ENCODE data around the gene CPNE7.

CPNE7 gene

GRCh38 chr16:89636663-89637062, 61.1 kb downstream of the CPNE7 start:
- TF ChIP-seq CTCF (IDR thresholded peaks at IDR 0.05; ENCODE audit: low read depth, low read length, missing control alignments), result no peak
- no peak overlapping the region for H3K4me3 ChIP-seq (ENCODE audit: low read depth, low read length)
- DNase-seq (ENCODE audit: low read depth), result no peak
- in situ Hi-C loops (cut with HindIII; ENCODE audit: low sequenced_read_pairs), result no loop called here

GRCh38 chr16:89637379-89637778, 61.8 kb downstream of the CPNE7 start:
- no peak overlapping the region for H3K4me3 ChIP-seq (ENCODE audit: low read depth, low read length)
- no peak for DNase-seq (ENCODE audit: low read depth)
- TF ChIP-seq CTCF (IDR thresholded peaks at IDR 0.05; ENCODE audit: low read depth, low read length, missing control alignments), result no peak
- in situ Hi-C loops (cut with HindIII; ENCODE audit: low sequenced_read_pairs), result no loop called here

- no peak for DNase-seq (ENCODE audit: low read depth)
- TF ChIP-seq CTCF (IDR thresholded peaks at IDR 0.05; ENCODE audit: low read depth, low read length, missing control alignments), result no peak
- H3K4me3 ChIP-seq (ENCODE audit: low read depth, low read length), result no peak overlapping the region
- in situ Hi-C loops (cut with HindIII; ENCODE audit: low sequenced_read_pairs), result no loop called here
Measured at GRCh38 chr16:89638455-89638854, 62.9 kb downstream of the CPNE7 start.

GRCh38 chr16:89639385-89639784, 63.8 kb downstream of the CPNE7 start:
- DNase-seq (ENCODE audit: low read depth), result no peak
- TF ChIP-seq CTCF (IDR thresholded peaks at IDR 0.05; ENCODE audit: low read depth, low read length, missing control alignments), result no peak
- H3K4me3 ChIP-seq (ENCODE audit: low read depth, low read length), result no peak overlapping the region
- in situ Hi-C loops (cut with HindIII; ENCODE audit: low sequenced_read_pairs), result no loop called here

- TF ChIP-seq CTCF (IDR thresholded peaks at IDR 0.05; ENCODE audit: low read depth, low read length, missing control alignments), result no peak
- in situ Hi-C loops (cut with HindIII; ENCODE audit: low sequenced_read_pairs), result no loop called here
- no peak overlapping the region for H3K4me3 ChIP-seq (ENCODE audit: low read depth, low read length)
- DNase-seq (ENCODE audit: low read depth), result no peak
Measured at GRCh38 chr16:89641458-89642119, 66.0 kb downstream of the CPNE7 start.

- DNase-seq (ENCODE audit: low read depth), result no peak
- H3K4me3 ChIP-seq (ENCODE audit: low read depth, low read length), result no peak overlapping the region
- in situ Hi-C loops (cut with HindIII; ENCODE audit: low sequenced_read_pairs), result no loop called here
- TF ChIP-seq CTCF (IDR thresholded peaks at IDR 0.05; ENCODE audit: low read depth, low read length, missing control alignments), result no peak
Measured at GRCh38 chr16:89642574-89642973, 67.0 kb downstream of the CPNE7 start.

All from astrocyte of the cerebellum (primary cell).